LNCaP clone FGC (cell line): Measurements from ENCODE around the gene LRRC71.

ENCODE experiments used
- DNase-seq: peaks from one replicate; pipeline ENCODE4 v3.0.0-alpha.2; 2011; ENCODE audit warnings: low read depth
- H3K4me3 ChIP-seq: 2 replicates; pipeline ENCODE4 v1.5.1; 2011; ENCODE audit warnings: mild to moderate bottlenecking, low read depth, low read length, control low read depth
- TF ChIP-seq, protein P1 (sequence below): IDR thresholded peaks from 2 replicates; pipeline ENCODE4 v1.5.1; 2012; ENCODE audit warnings: mild to moderate bottlenecking; ENCODE audit not compliant: control insufficient read depth, insufficient read depth; ENCODE audit errors: extremely low read depth

The LRRC71 gene

DNA sequence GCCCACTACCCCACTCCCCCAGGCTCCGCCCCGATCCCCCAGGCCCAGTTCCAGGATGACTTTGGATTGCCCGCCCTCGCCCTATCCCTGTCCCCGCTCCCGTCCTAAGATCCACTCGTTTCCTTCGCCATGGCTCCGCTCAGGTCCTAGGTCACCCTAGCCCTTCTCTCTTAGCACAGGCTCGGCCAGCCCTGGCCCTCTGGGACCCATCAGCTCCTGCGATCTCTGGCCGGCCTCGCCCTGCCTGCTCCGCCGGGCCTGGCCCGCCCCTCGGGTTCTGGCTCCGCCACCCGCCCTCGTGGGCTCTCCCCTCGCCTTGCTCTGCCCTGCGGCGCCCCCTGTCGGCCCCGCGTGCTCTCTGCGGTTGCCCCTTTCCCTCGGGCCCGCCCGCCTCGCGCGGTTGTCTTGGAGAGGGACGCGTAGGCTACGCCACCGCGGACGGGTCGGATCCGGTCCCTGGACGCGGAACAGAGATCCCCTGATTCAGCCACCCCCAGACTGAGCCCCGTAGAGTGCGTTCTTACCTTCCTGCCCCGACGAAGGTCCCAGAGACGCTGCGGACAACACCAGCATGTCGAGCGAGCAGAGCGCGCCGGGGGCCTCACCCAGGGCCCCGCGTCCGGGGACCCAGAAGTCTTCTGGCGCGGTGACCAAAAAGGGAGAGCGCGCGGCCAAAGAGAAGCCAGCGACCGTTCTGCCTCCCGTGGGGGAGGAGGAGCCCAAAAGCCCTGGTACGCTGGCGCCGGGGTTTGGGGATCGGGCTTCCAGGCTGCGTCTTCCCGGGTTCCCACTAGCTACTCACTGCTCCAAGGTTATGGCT is at the start of gene LRRC71:
Gene LRRC71 (plus strand): TSS at position 400 of the 820 bp plus-strand sequence. CDS start 172 bp downstream, at position 572.
- no peak for DNase-seq
- TF ChIP-seq, protein P1, sequence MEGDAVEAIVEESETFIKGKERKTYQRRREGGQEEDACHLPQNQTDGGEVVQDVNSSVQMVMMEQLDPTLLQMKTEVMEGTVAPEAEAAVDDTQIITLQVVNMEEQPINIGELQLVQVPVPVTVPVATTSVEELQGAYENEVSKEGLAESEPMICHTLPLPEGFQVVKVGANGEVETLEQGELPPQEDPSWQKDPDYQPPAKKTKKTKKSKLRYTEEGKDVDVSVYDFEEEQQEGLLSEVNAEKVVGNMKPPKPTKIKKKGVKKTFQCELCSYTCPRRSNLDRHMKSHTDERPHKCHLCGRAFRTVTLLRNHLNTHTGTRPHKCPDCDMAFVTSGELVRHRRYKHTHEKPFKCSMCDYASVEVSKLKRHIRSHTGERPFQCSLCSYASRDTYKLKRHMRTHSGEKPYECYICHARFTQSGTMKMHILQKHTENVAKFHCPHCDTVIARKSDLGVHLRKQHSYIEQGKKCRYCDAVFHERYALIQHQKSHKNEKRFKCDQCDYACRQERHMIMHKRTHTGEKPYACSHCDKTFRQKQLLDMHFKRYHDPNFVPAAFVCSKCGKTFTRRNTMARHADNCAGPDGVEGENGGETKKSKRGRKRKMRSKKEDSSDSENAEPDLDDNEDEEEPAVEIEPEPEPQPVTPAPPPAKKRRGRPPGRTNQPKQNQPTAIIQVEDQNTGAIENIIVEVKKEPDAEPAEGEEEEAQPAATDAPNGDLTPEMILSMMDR: peak; percentile 77
- H3K4me3 ChIP-seq: no peak within 1 kb of the TSS

DNA sequence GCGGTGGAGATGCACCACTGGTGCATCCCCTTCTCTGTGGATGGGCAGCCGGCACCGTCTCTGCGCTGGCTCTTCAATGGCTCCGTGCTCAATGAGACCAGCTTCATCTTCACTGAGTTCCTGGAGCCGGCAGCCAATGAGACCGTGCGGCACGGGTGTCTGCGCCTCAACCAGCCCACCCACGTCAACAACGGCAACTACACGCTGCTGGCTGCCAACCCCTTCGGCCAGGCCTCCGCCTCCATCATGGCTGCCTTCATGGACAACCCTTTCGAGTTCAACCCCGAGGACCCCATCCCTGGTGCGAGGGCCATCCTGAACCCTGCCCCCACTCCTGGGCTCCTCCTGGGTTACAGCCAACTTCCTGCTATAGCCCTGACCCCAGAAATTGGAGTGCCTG is 46.8 kb upstream of the LRRC71 start:
- H3K4me3 ChIP-seq: no peak overlapping the region
- TF ChIP-seq, protein P1: no peak
- no peak for DNase-seq

DNA sequence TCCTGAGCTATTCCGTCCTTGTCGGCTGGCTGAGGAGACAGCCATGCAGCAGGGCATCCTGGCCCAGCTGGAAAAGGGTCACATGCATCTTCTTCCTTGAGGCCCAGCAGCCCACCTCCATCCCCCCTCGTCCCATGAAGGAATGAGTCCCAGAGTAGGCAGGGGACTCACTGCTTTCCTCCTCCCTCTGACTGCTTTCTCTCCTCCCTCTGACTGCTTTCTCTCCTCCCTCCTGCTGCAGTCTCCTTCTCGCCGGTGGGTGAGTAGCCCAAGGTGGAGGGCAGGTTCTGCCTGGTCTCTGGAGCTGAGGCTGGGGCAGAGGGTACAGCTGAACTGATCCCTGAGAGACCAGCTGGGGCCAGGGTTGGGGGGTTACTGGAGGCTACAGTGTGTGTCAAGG is 46.3 kb upstream of the LRRC71 start:
- TF ChIP-seq, protein P1: no peak
- DNase-seq: no peak
- no peak overlapping the region for H3K4me3 ChIP-seq

DNA sequence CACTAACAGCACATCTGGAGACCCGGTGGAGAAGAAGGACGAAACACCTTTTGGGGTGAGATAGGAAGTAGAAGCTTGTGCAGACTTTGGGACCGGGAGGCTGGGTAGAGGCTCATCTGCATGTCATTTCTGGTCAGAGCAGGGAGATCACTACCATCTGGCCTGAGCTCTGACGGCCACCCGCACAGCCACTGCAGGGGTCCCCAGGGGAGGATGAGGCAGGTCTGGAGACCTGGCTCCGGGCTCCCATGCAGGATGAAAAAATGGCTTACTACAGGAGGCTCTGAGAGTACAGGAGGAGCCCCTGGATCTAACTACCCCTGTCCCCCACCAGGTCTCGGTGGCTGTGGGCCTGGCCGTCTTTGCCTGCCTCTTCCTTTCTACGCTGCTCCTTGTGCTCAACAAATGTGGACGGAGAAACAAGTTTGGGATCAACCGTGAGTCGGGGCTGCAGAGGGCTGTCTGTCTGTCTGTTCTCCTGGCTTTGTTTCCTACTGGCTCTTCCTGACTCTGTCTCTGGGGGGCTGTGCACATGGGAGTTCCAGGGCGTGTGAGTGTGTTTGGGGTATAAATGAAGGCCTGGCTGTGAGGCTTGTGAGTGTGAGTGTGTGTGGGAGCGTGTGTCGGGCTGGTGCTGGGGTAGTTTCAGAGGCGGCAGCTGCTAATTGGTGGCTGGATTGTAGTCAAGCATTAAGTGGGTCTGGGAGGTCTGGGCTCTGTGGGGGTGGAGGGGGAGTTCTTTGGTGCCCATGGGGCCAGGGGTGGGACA is 45.7 kb upstream of the LRRC71 start:
- DNase-seq: no peak
- TF ChIP-seq, protein P1: no peak
- no peak overlapping the region for H3K4me3 ChIP-seq

DNA sequence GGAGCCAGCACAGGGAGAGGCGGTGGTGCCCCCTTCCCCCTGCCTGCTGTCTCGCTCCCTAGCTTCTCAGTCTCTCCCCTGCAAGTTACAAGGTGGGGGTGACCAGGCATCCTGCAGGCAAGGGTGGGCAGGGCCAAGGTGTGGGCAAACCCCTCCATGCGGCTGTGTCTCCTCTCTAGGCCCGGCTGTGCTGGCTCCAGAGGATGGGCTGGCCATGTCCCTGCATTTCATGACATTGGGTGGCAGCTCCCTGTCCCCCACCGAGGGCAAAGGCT is 45.2 kb upstream of the LRRC71 start:
- TF ChIP-seq, protein P1: no peak
- no peak overlapping the region for H3K4me3 ChIP-seq
- no peak for DNase-seq

DNA sequence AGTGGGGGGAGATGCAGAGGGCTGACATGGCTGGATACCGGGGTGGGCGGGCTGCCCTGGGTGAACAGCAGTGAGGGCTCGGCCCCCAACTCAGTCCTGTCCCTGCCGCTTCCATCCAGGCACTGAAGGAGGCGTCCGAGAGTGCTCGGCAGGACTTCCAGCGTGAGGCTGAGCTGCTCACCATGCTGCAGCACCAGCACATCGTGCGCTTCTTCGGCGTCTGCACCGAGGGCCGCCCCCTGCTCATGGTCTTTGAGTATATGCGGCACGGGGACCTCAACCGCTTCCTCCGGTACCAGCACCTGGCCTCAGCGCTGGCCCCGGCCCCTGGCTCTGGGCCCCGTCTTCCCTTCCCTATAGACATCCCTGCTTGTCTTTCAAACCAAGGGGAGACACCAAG is 44.2 kb upstream of the LRRC71 start:
- TF ChIP-seq, protein P1: no peak
- DNase-seq: no peak

More for the DNA sequence above, 44.2 kb upstream of the LRRC71 start:
- H3K4me3 ChIP-seq: no peak overlapping the region
